ENCODE data around the gene LRRC17.

- TF ChIP-seq, protein P1, sequence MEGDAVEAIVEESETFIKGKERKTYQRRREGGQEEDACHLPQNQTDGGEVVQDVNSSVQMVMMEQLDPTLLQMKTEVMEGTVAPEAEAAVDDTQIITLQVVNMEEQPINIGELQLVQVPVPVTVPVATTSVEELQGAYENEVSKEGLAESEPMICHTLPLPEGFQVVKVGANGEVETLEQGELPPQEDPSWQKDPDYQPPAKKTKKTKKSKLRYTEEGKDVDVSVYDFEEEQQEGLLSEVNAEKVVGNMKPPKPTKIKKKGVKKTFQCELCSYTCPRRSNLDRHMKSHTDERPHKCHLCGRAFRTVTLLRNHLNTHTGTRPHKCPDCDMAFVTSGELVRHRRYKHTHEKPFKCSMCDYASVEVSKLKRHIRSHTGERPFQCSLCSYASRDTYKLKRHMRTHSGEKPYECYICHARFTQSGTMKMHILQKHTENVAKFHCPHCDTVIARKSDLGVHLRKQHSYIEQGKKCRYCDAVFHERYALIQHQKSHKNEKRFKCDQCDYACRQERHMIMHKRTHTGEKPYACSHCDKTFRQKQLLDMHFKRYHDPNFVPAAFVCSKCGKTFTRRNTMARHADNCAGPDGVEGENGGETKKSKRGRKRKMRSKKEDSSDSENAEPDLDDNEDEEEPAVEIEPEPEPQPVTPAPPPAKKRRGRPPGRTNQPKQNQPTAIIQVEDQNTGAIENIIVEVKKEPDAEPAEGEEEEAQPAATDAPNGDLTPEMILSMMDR (IDR thresholded peaks at IDR 0.05; ENCODE audit: poor library complexity) = no peak
- TF ChIP-seq EZH2 (IDR thresholded peaks at IDR 0.05; ENCODE audit: borderline replicate concordance) (no peak), EZH2phosphoT487 (IDR thresholded peaks at IDR 0.05; ENCODE audit: low read depth, severe bottlenecking, unreplicated experiment) (no peak)
Measured at GRCh38 chr7:102981451-102981850, 68.7 kb downstream of the LRRC17 start.
